Measurements from ENCODE around the gene RBM47. TPM values are rescaled to one million over a fixed set of nuclear protein-coding genes. Genes with fewer than 3 reads are reported as not detected.
"Not testable (repeated sequence)": the region's sequence is repeated elsewhere in the genome, so short reads cannot be mapped to it uniquely, and the experiment has no call there.

RBM47 gene
- total and polyA plus RNA-seq, 7 experiments from 2014 or later: 0.17 to 47.2 (median 1.9) TPM

DNA sequence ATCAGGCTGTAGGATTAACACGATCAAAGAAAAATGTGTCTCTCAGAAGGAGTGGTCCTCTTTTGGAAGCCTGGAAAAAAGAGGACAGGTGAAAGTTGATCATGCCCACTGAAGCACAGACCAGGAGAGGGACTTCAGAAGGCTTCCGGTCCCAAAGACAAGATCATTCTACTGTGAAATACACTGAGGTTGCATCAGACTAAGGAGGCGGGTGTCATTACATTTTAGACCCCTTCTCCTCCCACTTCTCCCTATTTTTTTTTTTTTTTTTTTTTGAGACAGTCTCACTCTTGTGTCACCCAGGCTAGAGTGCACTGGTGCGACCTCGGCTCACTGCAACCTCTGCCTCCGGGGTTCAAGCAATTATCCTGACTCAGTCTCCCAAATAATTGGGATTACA is 67.5 kb downstream of the RBM47 start:
- intact Hi-C loops (cut with micrococcal nuclease): no loop called here
- POLR2A ChIA-PET: no interaction called here
- H3K27ac ChIP-seq (ENCODE audit: low read depth, low read length): no peak overlapping the region
- DNase-seq (no peak), ATAC-seq (peak; percentile 31)
- peaks cover 0 to 13% (median 0%) of the 10 kb centered on the region in 7 donors for H3K4me1 Mint-ChIP-seq
- H3K4me3 Mint-ChIP-seq: no peak overlapping the region
- H3K27me3 Mint-ChIP-seq: no peaks in the 10 kb centered on the region
- no peaks in the 10 kb centered on the region for H3K27me3 ChIP-seq (ENCODE audit: control insufficient read depth in 2 of 2, insufficient read depth in 2 of 2, low read length in 2 of 2)
- no peaks in the 10 kb centered on the region for H3K4me1 ChIP-seq (ENCODE audit: control insufficient read depth in 2 of 2, insufficient read depth in 2 of 2, low read length in 2 of 2)
- no peaks in the 10 kb centered on the region for H3K9me3 ChIP-seq (ENCODE audit: control insufficient read depth in 2 of 3, low read length in 3 of 3)
- no peaks in the 10 kb centered on the region for H3K36me3 ChIP-seq (ENCODE audit: control insufficient read depth in 2 of 3, insufficient read depth in 3 of 3, low read length in 3 of 3)
- H3K9me3 Mint-ChIP-seq: peaks cover 0 to 3% (median 0%) of the 10 kb centered on the region in 11 donors
- peaks cover 0 to under 1% (median 0%) of the 10 kb centered on the region in 5 donors for H3K36me3 Mint-ChIP-seq
- no peak overlapping the region for H3K27ac Mint-ChIP-seq
- H3K4me3 ChIP-seq (ENCODE audit: low read length): no peak overlapping the region
- CTCF ChIA-PET: no interaction called here

GRCh38 chr4:40561543-40562177 is 68.0 kb downstream of the RBM47 start:
- H3K4me1 ChIP-seq (ENCODE audit: control insufficient read depth in 2 of 2, insufficient read depth in 2 of 2, low read length in 2 of 2); H3K27me3 Mint-ChIP-seq: not testable (repeated sequence)

DNA sequence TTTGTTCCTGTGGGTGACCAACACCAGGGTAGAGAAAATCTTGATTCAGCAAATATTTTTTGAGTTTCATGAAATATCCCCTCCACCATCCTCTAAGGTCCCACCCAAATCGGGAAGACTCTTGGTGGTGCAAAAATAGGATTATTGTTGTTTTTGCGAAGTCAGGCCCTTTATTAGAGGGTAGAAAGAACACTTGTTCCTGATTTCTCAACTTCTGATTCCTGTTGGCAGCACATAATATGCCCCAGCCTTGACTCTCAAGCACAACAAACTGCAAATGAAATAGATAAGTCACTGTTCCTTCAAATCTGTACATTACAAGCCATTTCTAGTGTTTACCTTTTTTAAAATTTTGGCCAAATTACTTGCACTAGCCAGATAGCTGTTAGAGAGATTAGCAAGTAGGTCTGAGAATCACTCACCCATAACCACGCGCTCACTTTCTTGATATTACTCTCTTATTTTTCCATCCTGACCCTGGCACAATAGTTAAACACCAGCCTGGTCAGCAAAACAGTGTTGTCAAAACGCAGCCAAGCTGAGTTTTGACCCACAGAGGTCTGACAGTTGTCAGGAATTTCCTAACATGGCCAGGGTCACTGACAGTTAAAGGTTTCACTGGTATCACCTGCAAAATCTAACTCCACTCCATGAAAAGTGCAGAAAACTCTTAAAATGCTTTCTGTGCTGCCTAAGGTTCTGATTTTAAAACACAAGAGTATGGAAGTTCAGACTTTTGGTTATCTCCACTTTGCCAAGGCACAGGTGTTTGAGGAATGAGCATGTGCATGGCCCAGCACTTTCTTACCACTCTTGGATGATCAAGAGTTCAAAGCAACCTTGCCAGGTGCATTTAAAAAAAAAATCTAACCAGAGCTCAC is 69.8 kb downstream of the RBM47 start:
- ATAC-seq: no peak
- H3K4me3 Mint-ChIP-seq: no peak overlapping the region
- no peaks in the 10 kb centered on the region for H3K27me3 Mint-ChIP-seq
- Histone ChIP-seq H3K27ac (ENCODE audit: low read depth, low read length) (no peak overlapping the region), H3K4me3 (ENCODE audit: low read length) (no peak overlapping the region), H3K36me3 (ENCODE audit: control insufficient read depth in 2 of 3, insufficient read depth in 3 of 3, low read length in 3 of 3) (no peaks in the 10 kb centered on the region), H3K27me3 (ENCODE audit: control insufficient read depth in 2 of 2, insufficient read depth in 2 of 2, low read length in 2 of 2) (no peaks in the 10 kb centered on the region), H3K9me3 (ENCODE audit: control insufficient read depth in 2 of 3, low read length in 3 of 3) (no peaks in the 10 kb centered on the region), H3K4me1 (ENCODE audit: control insufficient read depth in 2 of 2, insufficient read depth in 2 of 2, low read length in 2 of 2) (no peaks in the 10 kb centered on the region)
- POLR2A ChIA-PET: no interaction called here
- DNase-seq: no peak
- H3K36me3 Mint-ChIP-seq: peaks cover 0 to 2% (median 0%) of the 10 kb centered on the region in 5 donors
- H3K27ac Mint-ChIP-seq: no peak overlapping the region
- intact Hi-C loops (cut with micrococcal nuclease): no loop called here
- H3K9me3 Mint-ChIP-seq: peaks cover 0 to 2% (median 0%) of the 10 kb centered on the region in 11 donors
- CTCF ChIA-PET: no interaction called here
- H3K4me1 Mint-ChIP-seq: peaks cover 0 to 13% (median 0%) of the 10 kb centered on the region in 7 donors

More at GRCh38 chr4:40561543-40562177, 68.0 kb downstream of the RBM47 start:
- H3K4me3 Mint-ChIP-seq; H3K27me3 ChIP-seq (ENCODE audit: control insufficient read depth in 2 of 2, insufficient read depth in 2 of 2, low read length in 2 of 2); H3K27ac Mint-ChIP-seq; POLR2A ChIA-PET; H3K36me3 Mint-ChIP-seq; intact Hi-C loops (cut with micrococcal nuclease); DNase-seq; H3K36me3 ChIP-seq (ENCODE audit: control insufficient read depth in 2 of 3, insufficient read depth in 3 of 3, low read length in 3 of 3); H3K9me3 ChIP-seq (ENCODE audit: control insufficient read depth in 2 of 3, low read length in 3 of 3); H3K4me3 ChIP-seq (ENCODE audit: low read length); H3K27ac ChIP-seq (ENCODE audit: low read depth, low read length); ATAC-seq; H3K9me3 Mint-ChIP-seq: not testable (repeated sequence)
- peaks cover 0 to 13% (median 0%) of the 10 kb centered on the region in 7 donors for H3K4me1 Mint-ChIP-seq
- CTCF ChIA-PET: interaction anchor here (0.6 kb wide), 1 partner anchor 603 kb away, joined by 4 read pairs; no protein-coding TSS in a partner anchor

- Histone ChIP-seq H3K27ac (ENCODE audit: low read depth, low read length) (no peak overlapping the region), H3K4me1 (ENCODE audit: control insufficient read depth in 2 of 2, insufficient read depth in 2 of 2, low read length in 2 of 2) (no peaks in the 10 kb centered on the region), H3K9me3 (ENCODE audit: control insufficient read depth in 2 of 3, low read length in 3 of 3) (no peaks in the 10 kb centered on the region), H3K27me3 (ENCODE audit: control insufficient read depth in 2 of 2, insufficient read depth in 2 of 2, low read length in 2 of 2) (no peaks in the 10 kb centered on the region), H3K4me3 (ENCODE audit: low read length) (no peak overlapping the region), H3K36me3 (ENCODE audit: control insufficient read depth in 2 of 3, insufficient read depth in 3 of 3, low read length in 3 of 3) (no peaks in the 10 kb centered on the region)
- Mint-ChIP-seq H3K4me3 (no peak overlapping the region), H3K4me1 (peaks cover 0 to 24% (median under 1%) of the 10 kb centered on the region in 7 donors), H3K27me3 (no peaks in the 10 kb centered on the region), H3K27ac (peak overlapping the region in 1 of 9 donors; percentile 30), H3K36me3 (peaks cover 0 to 2% (median 0%) of the 10 kb centered on the region in 5 donors), H3K9me3 (no peaks in the 10 kb centered on the region)
- DNase-seq (no peak), ATAC-seq (peak; percentile 10)
- CTCF ChIA-PET: no interaction called here
- intact Hi-C loops (cut with micrococcal nuclease): no loop called here
- POLR2A ChIA-PET: no interaction called here
Observed at GRCh38 chr4:40557736-40558135, 71.9 kb downstream of the RBM47 start.

- Histone ChIP-seq H3K9me3 (ENCODE audit: control insufficient read depth in 2 of 3, low read length in 3 of 3) (no peaks in the 10 kb centered on the region), H3K27me3 (ENCODE audit: control insufficient read depth in 2 of 2, insufficient read depth in 2 of 2, low read length in 2 of 2) (no peaks in the 10 kb centered on the region), H3K4me3 (ENCODE audit: low read length) (no peak overlapping the region), H3K4me1 (ENCODE audit: control insufficient read depth in 2 of 2, insufficient read depth in 2 of 2, low read length in 2 of 2) (peaks cover 0 to 7% of the 10 kb centered on the region in 2 donors), H3K36me3 (ENCODE audit: control insufficient read depth in 2 of 3, insufficient read depth in 3 of 3, low read length in 3 of 3) (no peaks in the 10 kb centered on the region), H3K27ac (ENCODE audit: low read depth, low read length) (no peak overlapping the region)
- ChIA-PET POLR2A (no interaction called here), CTCF (no interaction called here)
- no peaks in the 10 kb centered on the region for H3K9me3 Mint-ChIP-seq
- peaks cover 0 to 3% (median 0%) of the 10 kb centered on the region in 5 donors for H3K36me3 Mint-ChIP-seq
- DNase-seq: no peak
- no peak for ATAC-seq
- intact Hi-C loops (cut with micrococcal nuclease): no loop called here
- H3K27me3 Mint-ChIP-seq: no peaks in the 10 kb centered on the region
- H3K4me1 Mint-ChIP-seq: peaks cover 9 to 41% (median 14%) of the 10 kb centered on the region in 7 donors
- H3K27ac Mint-ChIP-seq: peak overlapping the region in 1 of 9 donors; percentile 38
- H3K4me3 Mint-ChIP-seq: no peak overlapping the region
Observed at GRCh38 chr4:40555176-40555900, 74.3 kb downstream of the RBM47 start.

DNA sequence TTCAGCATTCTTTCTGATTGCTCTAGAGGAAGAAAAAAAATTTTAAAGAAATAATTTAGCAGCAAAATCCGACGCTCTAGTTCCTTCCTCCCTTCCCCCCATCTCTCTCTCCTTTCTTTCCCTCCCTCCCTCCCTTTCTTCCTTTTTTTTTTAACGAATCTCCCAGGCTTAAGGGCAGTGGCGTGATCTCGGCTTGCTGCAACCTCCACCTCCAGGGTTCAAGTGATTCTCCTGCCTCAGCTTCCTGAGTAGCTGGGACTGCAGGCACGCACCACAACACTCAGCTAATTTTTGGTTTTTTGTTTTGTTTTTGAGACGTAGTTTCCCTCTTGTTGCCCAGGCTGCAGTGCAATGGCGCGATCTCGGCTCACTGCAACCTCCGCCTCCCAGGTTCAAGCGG is 75.0 kb downstream of the RBM47 start:
- Mint-ChIP-seq H3K4me1 (peaks cover 9 to 38% (median 19%) of the 10 kb centered on the region in 7 donors), H3K27ac (peak overlapping the region in 1 of 9 donors; percentile 38)
- H3K9me3 ChIP-seq (ENCODE audit: control insufficient read depth in 2 of 3, low read length in 3 of 3); ATAC-seq; H3K4me3 Mint-ChIP-seq; CTCF ChIA-PET; H3K27me3 Mint-ChIP-seq; H3K27ac ChIP-seq (ENCODE audit: low read depth, low read length); DNase-seq; H3K9me3 Mint-ChIP-seq; POLR2A ChIA-PET; H3K36me3 Mint-ChIP-seq; H3K4me3 ChIP-seq (ENCODE audit: low read length); H3K27me3 ChIP-seq (ENCODE audit: control insufficient read depth in 2 of 2, insufficient read depth in 2 of 2, low read length in 2 of 2); H3K36me3 ChIP-seq (ENCODE audit: control insufficient read depth in 2 of 3, insufficient read depth in 3 of 3, low read length in 3 of 3): not testable (repeated sequence)
- intact Hi-C loops (cut with micrococcal nuclease): loop anchor here (5.0 kb wide), 2 partner anchors 78 to 118 kb away; no protein-coding TSS in a partner anchor
- H3K4me1 ChIP-seq (ENCODE audit: control insufficient read depth in 2 of 2, insufficient read depth in 2 of 2, low read length in 2 of 2): peaks cover 0 to 11% of the 10 kb centered on the region in 2 donors

All from naive thymus-derived CD4-positive, alpha-beta T cell (primary cell).